ENCODE data around the gene EIF2B5. TPM values are rescaled to one million over a fixed set of nuclear protein-coding genes. Genes with fewer than 3 reads are reported as not detected.

Gene EIF2B5
- total RNA-seq, 1 donor, result 30.7 TPM

GRCh38 chr3:184181596-184181995 lies 46.4 kb downstream of the EIF2B5 start:
- H3K4me3 ChIP-seq (ENCODE audit: low read depth, low read length), result no peak overlapping the region
- TF ChIP-seq CTCF (IDR thresholded peaks at IDR 0.05; ENCODE audit: insufficient read depth, low read depth, low read length), result no peak
- no peak for DNase-seq (ENCODE audit: low read depth)

- DNase-seq (ENCODE audit: low read depth), result no peak
Measured at GRCh38 chr3:184183679-184184078, 48.5 kb downstream of the EIF2B5 start.

GRCh38 chr3:184184546-184185230 lies 49.5 kb downstream of the EIF2B5 start:
- DNase-seq (ENCODE audit: low read depth), result no peak
- no peak overlapping the region for H3K4me3 ChIP-seq (ENCODE audit: low read depth, low read length)
- no peak for TF ChIP-seq CTCF (IDR thresholded peaks at IDR 0.05; ENCODE audit: insufficient read depth, low read depth, low read length)

More at GRCh38 chr3:184183679-184184078, 48.5 kb downstream of the EIF2B5 start:
- H3K4me3 ChIP-seq (ENCODE audit: low read depth, low read length), result no peak overlapping the region
- no peak for TF ChIP-seq CTCF (IDR thresholded peaks at IDR 0.05; ENCODE audit: insufficient read depth, low read depth, low read length)

GRCh38 chr3:184185461-184186183 lies 50.5 kb downstream of the EIF2B5 start:
- no peak for TF ChIP-seq CTCF (IDR thresholded peaks at IDR 0.05; ENCODE audit: insufficient read depth, low read depth, low read length)
- peak; percentile 99 for DNase-seq (ENCODE audit: low read depth)
- H3K4me3 ChIP-seq (ENCODE audit: low read depth, low read length), result peak overlapping the region; percentile 98

- DNase-seq (ENCODE audit: low read depth), result peak; percentile 69
- peak within 1 kb of the TSS; percentile 98 for H3K4me3 ChIP-seq (ENCODE audit: low read depth, low read length)
- TF ChIP-seq CTCF (IDR thresholded peaks at IDR 0.05; ENCODE audit: insufficient read depth, low read depth, low read length), result no peak
Measured at GRCh38 chr3:184186184-184186901, 51.2 kb downstream of the EIF2B5 start, which contains the start of gene ABCF3. Gene ABCF3, plus strand, starts transcription at chr3:184186199. Its CDS starts 9 bp downstream, at chr3:184186208.

GRCh38 chr3:184186902-184187207 lies 51.7 kb downstream of the EIF2B5 start:
- peak overlapping the region; percentile 98 for H3K4me3 ChIP-seq (ENCODE audit: low read depth, low read length)
- no peak for DNase-seq (ENCODE audit: low read depth)
- TF ChIP-seq CTCF (IDR thresholded peaks at IDR 0.05; ENCODE audit: insufficient read depth, low read depth, low read length), result no peak

All from fibroblast of villous mesenchyme (primary cell).